GM12874 (cell line): Measurements from ENCODE around the gene IMPDH1.

Source experiments
- TF ChIP-seq, protein P1 (sequence below): IDR thresholded peaks from 2 replicates; pipeline ENCODE4 v1.5.1; 2011; ENCODE audit warnings: low read depth, mild to moderate bottlenecking, control low read depth, low read length, moderate library complexity; ENCODE audit not compliant: insufficient read depth

IMPDH1 gene

GRCh38 chr7:128431221-128431620 is 21.4 kb upstream of the IMPDH1 start:
- TF ChIP-seq, protein P1, sequence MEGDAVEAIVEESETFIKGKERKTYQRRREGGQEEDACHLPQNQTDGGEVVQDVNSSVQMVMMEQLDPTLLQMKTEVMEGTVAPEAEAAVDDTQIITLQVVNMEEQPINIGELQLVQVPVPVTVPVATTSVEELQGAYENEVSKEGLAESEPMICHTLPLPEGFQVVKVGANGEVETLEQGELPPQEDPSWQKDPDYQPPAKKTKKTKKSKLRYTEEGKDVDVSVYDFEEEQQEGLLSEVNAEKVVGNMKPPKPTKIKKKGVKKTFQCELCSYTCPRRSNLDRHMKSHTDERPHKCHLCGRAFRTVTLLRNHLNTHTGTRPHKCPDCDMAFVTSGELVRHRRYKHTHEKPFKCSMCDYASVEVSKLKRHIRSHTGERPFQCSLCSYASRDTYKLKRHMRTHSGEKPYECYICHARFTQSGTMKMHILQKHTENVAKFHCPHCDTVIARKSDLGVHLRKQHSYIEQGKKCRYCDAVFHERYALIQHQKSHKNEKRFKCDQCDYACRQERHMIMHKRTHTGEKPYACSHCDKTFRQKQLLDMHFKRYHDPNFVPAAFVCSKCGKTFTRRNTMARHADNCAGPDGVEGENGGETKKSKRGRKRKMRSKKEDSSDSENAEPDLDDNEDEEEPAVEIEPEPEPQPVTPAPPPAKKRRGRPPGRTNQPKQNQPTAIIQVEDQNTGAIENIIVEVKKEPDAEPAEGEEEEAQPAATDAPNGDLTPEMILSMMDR, result no peak

DNA sequence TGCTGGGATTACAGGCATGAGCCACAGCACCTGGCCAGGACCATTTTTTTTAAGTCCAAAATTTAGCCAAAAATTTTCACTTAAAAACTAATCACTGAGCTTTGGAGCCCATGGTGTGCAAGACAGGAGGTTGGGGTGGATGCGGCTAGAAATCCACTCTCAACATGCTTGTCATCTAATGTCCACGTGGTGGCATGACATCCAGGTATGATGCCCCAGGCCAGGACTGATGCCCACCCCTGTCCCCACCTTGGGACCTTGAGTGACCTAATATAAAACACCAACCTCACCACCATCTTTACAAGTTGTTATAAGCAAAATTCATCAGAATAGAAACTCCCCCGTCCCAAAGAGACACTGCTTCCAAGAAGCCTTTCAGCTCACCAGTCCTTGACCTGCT is 20.4 kb upstream of the IMPDH1 start:
- TF ChIP-seq, protein P1, result no peak

- TF ChIP-seq, protein P1, result peak; percentile 60
These were observed 17.6 kb upstream of the IMPDH1 start for GRCh38 chr7:128427289-128427891.

DNA sequence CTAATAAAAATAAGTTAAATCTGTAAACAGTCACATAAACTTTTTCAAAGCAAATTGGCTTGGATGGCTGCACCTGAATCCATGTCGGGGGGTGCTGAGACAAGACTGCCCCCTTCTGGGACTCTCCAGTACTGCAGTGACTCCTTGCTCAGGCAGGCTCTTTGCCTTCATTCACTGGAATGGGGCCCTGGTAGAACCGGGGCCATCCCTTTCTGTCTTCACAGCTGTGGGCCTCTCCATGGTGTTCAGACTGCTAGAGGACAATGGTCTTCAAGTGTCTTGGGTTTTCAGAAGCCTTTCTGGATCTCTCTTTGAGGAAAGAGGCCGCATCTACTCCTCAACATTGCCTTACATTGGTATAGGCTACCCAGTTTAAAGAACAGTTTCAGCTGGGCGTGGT is 16.1 kb upstream of the IMPDH1 start:
- TF ChIP-seq, protein P1, result peak; percentile 92

DNA sequence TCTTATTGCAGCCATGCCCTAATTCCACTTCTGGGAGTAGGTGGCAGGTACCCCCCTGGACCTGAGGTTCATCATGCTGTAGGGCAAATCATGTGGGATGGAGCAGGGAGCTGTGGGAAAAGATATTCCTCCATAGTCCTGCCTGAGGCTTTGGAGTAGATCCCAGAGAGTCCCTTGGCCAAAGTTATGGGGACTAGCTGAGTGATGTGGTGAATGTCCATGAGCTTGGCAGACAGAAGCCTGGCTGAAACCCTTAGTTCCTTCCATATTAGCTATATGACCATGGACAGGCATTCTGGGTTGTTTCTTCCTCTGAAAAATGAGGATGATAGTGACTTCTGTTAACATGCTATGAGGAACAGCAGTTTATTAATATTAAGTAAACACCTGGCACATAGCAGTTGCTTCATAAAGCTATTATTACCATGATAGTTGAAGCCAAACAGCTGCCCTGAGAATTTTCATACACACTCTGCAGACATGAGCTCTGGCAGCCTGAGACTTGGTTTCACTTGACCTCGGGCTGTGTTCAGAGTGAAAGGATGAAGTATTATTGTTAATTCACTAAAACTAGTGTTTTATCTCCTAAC is 15.0 kb upstream of the IMPDH1 start:
- TF ChIP-seq, protein P1, result no peak

- TF ChIP-seq, protein P1, result no peak
These were observed 13.1 kb upstream of the IMPDH1 start for GRCh38 chr7:128422842-128423241.

GRCh38 chr7:128422037-128422436 is 12.3 kb upstream of the IMPDH1 start:
- TF ChIP-seq, protein P1, result no peak
